GM23248 (cell line): Measurements from ENCODE around the gene FERMT3. TPM values are rescaled to one million over a fixed set of nuclear protein-coding genes. Genes with fewer than 3 reads are reported as not detected.

Source experiments
- DNase-seq: peaks from one replicate; pipeline ENCODE4 v3.0.0-alpha.2; 2015
- H2AFZ ChIP-seq: fragments of 200-600 bp; sonication (generic); 2 replicates; pipeline ENCODE4 v1.6.1; 2016; ENCODE audit warnings: antibody characterized with exemption
- H3F3A ChIP-seq: fragments of 200-600 bp; sonication (generic); 2 replicates; pipeline ENCODE4 v1.6.1; 2016; ENCODE audit warnings: mild to moderate bottlenecking, antibody characterized with exemption, mixed run types; ENCODE audit not compliant: insufficient read depth
- H3K27ac ChIP-seq: fragments of 200-600 bp; sonication (generic); 2 replicates; pipeline ENCODE4 v1.5.1; 2016; ENCODE audit warnings: mild to moderate bottlenecking
- H3K27me3 ChIP-seq: fragments of 200-600 bp; sonication (generic); replicated peaks from 2 replicates; pipeline ENCODE4 v1.6.1; 2016; ENCODE audit warnings: mild to moderate bottlenecking; ENCODE audit not compliant: insufficient read depth
- H3K36me3 ChIP-seq: fragments of 200-600 bp; sonication (generic); 2 replicates; pipeline ENCODE4 v1.6.1; 2016; ENCODE audit warnings: low read depth, mild to moderate bottlenecking
- H3K4me1 ChIP-seq: fragments of 200-600 bp; sonication (generic); 2 replicates; pipeline ENCODE4 v1.6.1; 2016; ENCODE audit warnings: mild to moderate bottlenecking; ENCODE audit not compliant: insufficient read depth
- H3K4me2 ChIP-seq: fragments of 200-600 bp; sonication (generic); one replicate; pipeline ENCODE4 v1.6.1; 2016; ENCODE audit warnings: mild to moderate bottlenecking; ENCODE audit not compliant: unreplicated experiment
- H3K4me3 ChIP-seq: fragments of 200-600 bp; sonication (generic); 2 replicates; pipeline ENCODE4 v1.5.1; 2016; ENCODE audit warnings: mild to moderate bottlenecking
- H3K79me2 ChIP-seq: fragments of 200-600 bp; sonication (generic); 2 replicates; pipeline ENCODE4 v1.6.1; 2016; ENCODE audit warnings: mild to moderate bottlenecking; ENCODE audit not compliant: insufficient read depth
- H3K9ac ChIP-seq: fragments of 200-600 bp; sonication (generic); 2 replicates; pipeline ENCODE4 v1.6.1; 2016; ENCODE audit warnings: mild to moderate bottlenecking
- H3K9me2 ChIP-seq: fragments of 200-600 bp; sonication (generic); 2 replicates; pipeline ENCODE4 v1.6.1; 2016; ENCODE audit warnings: mixed run types, mild to moderate bottlenecking, moderate library complexity; ENCODE audit not compliant: insufficient read depth
- H3K9me3 ChIP-seq: fragments of 200-600 bp; sonication (generic); one replicate; pipeline ENCODE4 v1.6.1; 2017; ENCODE audit warnings: low read depth
- H4K20me1 ChIP-seq: fragments of 200-600 bp; sonication (generic); 2 replicates; pipeline ENCODE4 v1.6.0; 2016; ENCODE audit not compliant: insufficient read depth
- EZH2 ChIP-seq: fragments of 200-600 bp; sonication (generic); IDR thresholded peaks from 2 replicates; pipeline ENCODE4 v1.6.1; 2018; ENCODE audit warnings: antibody characterized with exemption, mild to moderate bottlenecking; ENCODE audit not compliant: insufficient read depth, poor library complexity, severe bottlenecking
- EZH2phosphoT487 ChIP-seq: fragments of 200-600 bp; sonication (generic); IDR thresholded peaks from 2 replicates; pipeline ENCODE4 v1.6.1; 2018; ENCODE audit warnings: antibody characterized with exemption, moderate library complexity, mild to moderate bottlenecking, low read depth; ENCODE audit not compliant: insufficient read depth
- WGBS, 2 experiments: methylation state at CpG; one replicate each; pipeline ENCODE4 v1.1.6; 2015 to 2017; ENCODE audit warnings: low lambda C conversion rate in 2 of 2, low coverage in 1 of 2; ENCODE audit errors: missing lambda C conversion rate in 2 of 2; 5-methylcytosine and 5-hydroxymethylcytosine counted together
- in situ Hi-C: fragments of 300-500 bp; cut with MboI; formaldehyde crosslinking; loops from 2 replicates; pipeline ENCODE4 v1.15.0; 2020
- polyA plus RNA-seq: library from polyadenylated mRNA; unstranded; fragments of >200 nt; fragmentation: Nextera tagmentation; extraction: Ambion mirVana; gene quantifications from 2 replicates; pipeline ENCODE4 v1.2.1, GENCODE V29; 2016
- total RNA-seq: library from RNA; depleted of rRNA; stranded (reverse); fragments of >200 nt; shearing (Covaris generic); gene quantifications from 2 replicates; pipeline ENCODE4 v1.2.3, GENCODE V29; 2014

FERMT3 gene
- total and polyA plus RNA-seq, 2 experiments from 2014 or later, result 1.5 to 3.9 TPM

DNA sequence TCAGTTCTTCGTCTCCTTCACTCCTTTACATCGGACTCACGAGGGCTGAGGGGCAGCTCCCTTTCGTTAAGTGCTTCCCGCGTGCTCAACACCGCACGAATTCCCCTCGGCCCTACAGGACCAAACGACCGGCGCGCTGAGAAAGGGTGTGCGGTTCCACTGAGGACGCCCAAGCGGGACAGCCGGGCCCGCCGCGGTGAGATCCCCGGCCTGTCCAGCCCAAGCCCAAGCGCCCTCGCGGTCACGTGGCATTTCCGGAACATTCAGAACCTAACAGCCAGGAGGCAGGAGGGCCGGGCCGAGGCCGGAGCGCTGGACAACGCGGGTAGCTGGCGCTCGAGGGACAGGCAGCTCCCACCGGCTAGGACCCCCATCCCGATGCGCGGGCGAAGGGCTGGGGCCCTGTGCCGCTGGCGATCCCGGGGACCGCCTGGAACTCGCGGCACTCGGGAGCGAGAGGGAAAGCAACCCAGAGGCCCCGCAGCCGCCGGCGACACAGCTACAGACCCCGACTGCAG, 21.3 kb upstream of the FERMT3 start:
- Histone ChIP-seq H2AFZ (peak overlapping the region; percentile 76), H3K4me1 (peaks cover 14% of the 10 kb centered on the region), H3F3A (peaks cover 14% of the 10 kb centered on the region), H3K9me3 (no peaks in the 10 kb centered on the region), H3K4me2 (peak overlapping the region; percentile 95), H3K36me3 (no peaks in the 10 kb centered on the region), H3K9ac (peak overlapping the region; percentile 87), H3K27ac (peak overlapping the region; percentile 85), H3K79me2 (peaks cover 27% of the 10 kb centered on the region), H4K20me1 (no peaks in the 10 kb centered on the region), H3K4me3 (peak overlapping the region; percentile 82), H3K9me2 (no peaks in the 10 kb centered on the region), H3K27me3 (no peaks in the 10 kb centered on the region)
- in situ Hi-C loops, result no loop called here
- DNase-seq, result peak; percentile 94
- TF ChIP-seq EZH2, result no peak
- TF ChIP-seq EZH2phosphoT487, result no peak
- 0 to 1% methylated on average over 45 of the region's 52 CpGs for WGBS, 2 experiments

DNA sequence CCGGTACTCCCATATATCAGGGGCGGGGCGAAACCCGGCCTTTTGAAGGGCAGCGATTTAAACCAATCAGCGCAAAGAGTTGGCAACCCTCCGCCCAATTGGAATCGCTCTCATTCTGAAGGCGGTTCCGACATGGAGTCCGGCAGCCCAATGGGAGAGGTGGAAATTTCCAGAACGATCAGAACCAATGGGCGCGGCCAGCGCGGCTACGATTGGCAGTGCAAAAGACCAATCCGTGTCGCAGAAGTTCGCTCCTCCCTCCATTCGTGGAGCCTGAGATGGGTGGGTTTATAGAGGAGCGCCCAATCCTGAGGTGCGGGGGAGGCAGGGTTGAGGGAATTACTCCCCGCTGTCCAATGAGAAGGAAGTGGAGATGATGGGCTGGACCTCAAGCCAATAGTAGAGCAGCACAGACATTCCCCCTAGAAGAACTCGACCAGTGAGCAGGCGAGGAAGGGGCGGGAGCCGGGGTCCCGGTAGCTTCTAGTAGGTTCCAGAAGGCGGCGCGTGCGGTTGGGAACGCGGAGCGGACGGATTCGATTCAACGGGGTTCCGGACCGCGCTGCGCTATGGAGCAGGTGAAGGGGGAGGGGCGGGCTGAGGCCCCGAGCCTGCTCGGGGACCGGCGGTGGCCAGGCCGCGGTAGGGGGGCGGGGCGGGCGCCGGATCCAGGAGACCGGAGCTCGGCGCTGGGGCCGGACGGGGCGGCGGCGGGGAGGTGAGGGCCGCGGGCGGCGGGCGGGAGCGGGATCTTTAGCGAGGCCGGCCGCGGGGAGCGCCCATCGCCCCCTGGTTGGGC, 20.6 kb upstream of the FERMT3 start, which contains the start of gene STIP1:
Gene STIP1, plus strand, starts transcription at position 479 of the 799 bp plus-strand sequence. Its CDS starts 91 bp downstream, at position 570.
- Histone ChIP-seq H3K4me2 (peak within 1 kb of the TSS; percentile 95), H3K4me3 (peak within 1 kb of the TSS; percentile 82), H3K9ac (peak within 1 kb of the TSS; percentile 87), H2AFZ (peak within 1 kb of the TSS; percentile 76), H4K20me1 (no peaks in the 10 kb centered on the region), H3K79me2 (peaks cover 27% of the 10 kb centered on the region), H3K4me1 (peaks cover 10% of the 10 kb centered on the region), H3K27ac (peak within 1 kb of the TSS; percentile 85), H3K27me3 (no peaks in the 10 kb centered on the region), H3K9me3 (no peaks in the 10 kb centered on the region), H3F3A (peaks cover 14% of the 10 kb centered on the region), H3K9me2 (no peaks in the 10 kb centered on the region), H3K36me3 (no peaks in the 10 kb centered on the region)
- DNase-seq, result peak; percentile 100
- 0 to 1% methylated on average over 34 to 54 of the region's 74 CpGs for WGBS, 2 experiments
- TF ChIP-seq EZH2, result no peak
- no peak for TF ChIP-seq EZH2phosphoT487
- in situ Hi-C loops, result no loop called here

DNA sequence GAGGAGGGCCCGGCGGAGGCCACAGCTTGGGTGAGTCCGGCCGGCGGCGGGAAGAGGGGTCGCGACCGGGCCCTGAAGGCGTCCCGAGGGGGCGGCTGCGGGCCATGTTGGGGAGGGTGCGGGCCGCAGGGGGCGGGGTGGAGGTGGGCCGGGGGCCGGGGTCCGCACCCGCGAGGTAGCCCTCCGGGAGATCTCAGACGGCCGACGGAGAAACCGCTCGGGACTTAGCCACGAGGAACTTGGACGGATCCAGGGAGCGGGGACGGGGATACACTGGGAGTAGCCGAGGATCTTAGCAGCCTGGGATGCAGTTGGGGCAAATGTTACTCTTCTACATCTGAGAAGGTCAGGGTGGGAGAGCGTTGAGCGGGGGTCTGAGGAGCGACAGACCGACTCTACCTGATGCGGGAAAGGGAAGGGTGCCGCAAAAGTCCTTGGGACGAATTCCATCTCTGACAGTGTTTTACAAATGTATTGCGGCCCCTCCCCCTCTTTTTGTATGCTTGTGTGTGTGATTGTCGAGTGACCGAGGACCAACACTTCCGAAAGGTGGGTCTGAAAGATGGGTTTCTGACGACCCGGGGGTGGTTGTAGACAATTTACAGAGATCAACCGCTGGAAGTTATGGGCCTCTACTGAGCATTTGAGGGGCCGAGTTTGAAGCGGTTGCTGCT, 19.9 kb upstream of the FERMT3 start:
- H3K27me3 ChIP-seq, result no peaks in the 10 kb centered on the region
- WGBS, 2 experiments, result 1% methylated on average over 24 to 38 of the region's 48 CpGs
- peak; percentile 55 for DNase-seq
- H2AFZ ChIP-seq, result no peak overlapping the region; the same call in 1 of the 2 replicates
- peaks cover 4% of the 10 kb centered on the region for H3K4me1 ChIP-seq
- no peaks in the 10 kb centered on the region for H3K36me3 ChIP-seq
- H3K4me2 ChIP-seq, result no peak overlapping the region
- H4K20me1 ChIP-seq, result no peaks in the 10 kb centered on the region
- no peaks in the 10 kb centered on the region for H3K9me2 ChIP-seq
- H3F3A ChIP-seq, result peaks cover 10% of the 10 kb centered on the region
- no peaks in the 10 kb centered on the region for H3K9me3 ChIP-seq
- H3K9ac ChIP-seq, result no peak overlapping the region
- TF ChIP-seq EZH2phosphoT487, result no peak
- no peak for TF ChIP-seq EZH2
- H3K4me3 ChIP-seq, result no peak overlapping the region
- in situ Hi-C loops, result no loop called here
- H3K79me2 ChIP-seq, result peaks cover 27% of the 10 kb centered on the region
- H3K27ac ChIP-seq, result no peak overlapping the region

DNA sequence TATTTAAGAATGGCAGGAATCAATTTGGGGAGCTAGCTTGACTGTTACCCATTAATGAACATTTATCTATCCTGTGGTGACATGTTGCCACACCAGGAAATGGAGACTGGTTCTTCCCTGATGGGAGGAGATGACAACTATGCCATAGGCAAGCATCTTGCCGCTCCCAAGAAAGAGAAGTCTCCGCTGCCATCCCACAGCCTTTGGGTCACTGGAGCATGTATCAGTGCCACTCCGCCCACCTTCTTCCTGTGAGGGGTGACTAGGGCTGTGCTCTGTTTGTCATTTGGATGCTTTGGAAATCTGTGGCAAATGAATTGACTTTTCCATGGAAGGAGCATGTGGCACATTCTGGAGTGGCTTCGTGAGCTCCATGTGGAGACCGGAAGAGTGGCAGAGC, 14.1 kb upstream of the FERMT3 start:
- TF ChIP-seq EZH2phosphoT487 (no peak), EZH2 (no peak)
- DNase-seq, result no peak
- Histone ChIP-seq H3K9me3 (no peaks in the 10 kb centered on the region), H3K27me3 (no peaks in the 10 kb centered on the region), H3K4me3 (no peak overlapping the region), H3F3A (no peaks in the 10 kb centered on the region), H3K9me2 (no peaks in the 10 kb centered on the region), H3K79me2 (peaks cover 18% of the 10 kb centered on the region; the same call in 1 of the 2 replicates), H3K4me1 (no peaks in the 10 kb centered on the region), H3K27ac (no peak overlapping the region), H2AFZ (no peak overlapping the region), H4K20me1 (no peaks in the 10 kb centered on the region), H3K9ac (no peak overlapping the region), H3K36me3 (peaks cover 44% of the 10 kb centered on the region), H3K4me2 (no peak overlapping the region)
- 93% methylated on average over 5 of the region's 5 CpGs for WGBS, 2 experiments
- in situ Hi-C loops, result no loop called here
